Peyer's patch (tissue), 4 donors: ENCODE measurements around the gene IVL. TPM values are rescaled to one million over a fixed set of nuclear protein-coding genes. Genes with fewer than 3 reads are reported as not detected.

Experiments
- DNase-seq, 3 donors: peaks; one replicate each; pipeline ENCODE4 v3.0.0-alpha.2; 2017 to 2019
- H3K27ac ChIP-seq, 4 donors: fragments of 200-600 bp; sonication (generic); one replicate each; pipeline ENCODE4 v1.5.1; 2016 to 2019
- H3K27me3 ChIP-seq, 2 donors: fragments of 200-600 bp; sonication (generic); one replicate each; pipeline ENCODE4 v1.5.1; 2019
- H3K36me3 ChIP-seq, 3 donors: fragments of 200-600 bp; sonication (generic); one replicate each; pipeline ENCODE4 v1.5.1; 2016 to 2019
- H3K4me1 ChIP-seq, 4 donors: fragments of 200-600 bp; sonication (generic); one replicate each; pipeline ENCODE4 v1.5.1; 2016 to 2019
- H3K4me3 ChIP-seq, 4 donors: fragments of 200-600 bp; sonication (generic); 1 replicate in 3 of 4; 2 replicates in 1 of 4; pipeline ENCODE4 v1.5.1; 2016 to 2019; ENCODE audit warnings: mild to moderate bottlenecking in 1 of 4
- H3K9me3 ChIP-seq, 4 donors: fragments of 200-600 bp; sonication (generic); one replicate each; pipeline ENCODE4 v1.5.1; 2016 to 2019; ENCODE audit warnings: mild to moderate bottlenecking in 1 of 4
- CTCF ChIP-seq, 6 experiments: fragments of 450-650 bp in 4 of 6; fragments of 200-600 bp in 2 of 6; sonication (generic) in 1 of 6; IDR thresholded peaks; one replicate each; pipeline ENCODE4 v1.5.1; 2017 to 2019; ENCODE audit warnings: antibody characterized with exemption in 6 of 6, mild to moderate bottlenecking in 3 of 6, moderate library complexity in 1 of 6
- POLR2A ChIP-seq, 2 donors: fragments of 450-650 bp; IDR thresholded peaks; one replicate each; pipeline ENCODE4 v1.5.1; 2017; ENCODE audit warnings: antibody characterized with exemption in 2 of 2, mild to moderate bottlenecking in 2 of 2, moderate library complexity in 2 of 2
- total RNA-seq, 4 donors: library from RNA; depleted of rRNA; stranded (reverse); fragments of >200 nt; gene quantifications; one replicate each; pipeline ENCODE4 v1.1.0, GENCODE V29; 2016

IVL gene
- not detected for total RNA-seq

GRCh38 chr1:152907686-152908601 is at the start of gene IVL:
Gene IVL (plus strand): TSS chr1:152908546. CDS start chr1:152909798, 1,252 bp downstream.
- Histone ChIP-seq H3K9me3 (peaks cover 0 to 4% (median 0%) of the 10 kb centered on the region in 4 donors), H3K27ac (no peak within 1 kb of the TSS), H3K36me3 (no peaks in the 10 kb centered on the region), H3K27me3 (no peaks in the 10 kb centered on the region), H3K4me1 (no peaks in the 10 kb centered on the region), H3K4me3 (no peak within 1 kb of the TSS)
- no peak for DNase-seq
- TF ChIP-seq POLR2A (IDR thresholded peaks at IDR 0.05) (no peak), CTCF (IDR thresholded peaks at IDR 0.05) (no peak)

GRCh38 chr1:152859696-152860095 is 48.6 kb upstream of the IVL start, which contains the start of gene LCE7A:
Gene LCE7A (plus strand): TSS chr1:152859996. CDS start chr1:152860698, 702 bp downstream.
- Histone ChIP-seq H3K27me3 (no peaks in the 10 kb centered on the region), H3K27ac (no peak within 1 kb of the TSS)
- TF ChIP-seq POLR2A (IDR thresholded peaks at IDR 0.05), result no peak
- no peak for TF ChIP-seq CTCF (IDR thresholded peaks at IDR 0.05)

GRCh38 chr1:152860129-152860528 is 48.2 kb upstream of the IVL start:
- H3K36me3 ChIP-seq, result no peaks in the 10 kb centered on the region
- DNase-seq, result no peak
- TF ChIP-seq POLR2A (IDR thresholded peaks at IDR 0.05) (no peak), CTCF (IDR thresholded peaks at IDR 0.05) (no peak)

More at GRCh38 chr1:152859696-152860095, 48.6 kb upstream of the IVL start, which contains the start of gene LCE7A:
- Histone ChIP-seq H3K36me3 (no peaks in the 10 kb centered on the region), H3K4me1 (no peaks in the 10 kb centered on the region), H3K4me3 (no peak within 1 kb of the TSS), H3K9me3 (no peaks in the 10 kb centered on the region)
- DNase-seq, result no peak

GRCh38 chr1:152861374-152861773 is 47.0 kb upstream of the IVL start:
- Histone ChIP-seq H3K36me3 (no peaks in the 10 kb centered on the region), H3K4me3 (no peak overlapping the region), H3K9me3 (no peaks in the 10 kb centered on the region), H3K27me3 (no peaks in the 10 kb centered on the region), H3K27ac (no peak overlapping the region), H3K4me1 (no peaks in the 10 kb centered on the region)
- TF ChIP-seq CTCF (IDR thresholded peaks at IDR 0.05), result no peak
- no peak for TF ChIP-seq POLR2A (IDR thresholded peaks at IDR 0.05)
- no peak for DNase-seq

More at GRCh38 chr1:152860129-152860528, 48.2 kb upstream of the IVL start:
- H3K27ac ChIP-seq, result no peak overlapping the region
- no peak overlapping the region for H3K4me3 ChIP-seq
- no peaks in the 10 kb centered on the region for H3K4me1 ChIP-seq
- H3K27me3 ChIP-seq, result no peaks in the 10 kb centered on the region
- H3K9me3 ChIP-seq, result no peaks in the 10 kb centered on the region

- H3K27me3 ChIP-seq, result no peaks in the 10 kb centered on the region
Measured at GRCh38 chr1:152864443-152864842, 43.9 kb upstream of the IVL start.

More at GRCh38 chr1:152864443-152864842, 43.9 kb upstream of the IVL start:
- DNase-seq, result no peak
- Histone ChIP-seq H3K9me3 (no peaks in the 10 kb centered on the region), H3K27ac (no peak overlapping the region), H3K4me3 (no peak overlapping the region), H3K4me1 (no peaks in the 10 kb centered on the region), H3K36me3 (no peaks in the 10 kb centered on the region)
- no peak for TF ChIP-seq CTCF (IDR thresholded peaks at IDR 0.05)
